ENCODE results near the gene STYXL1.
A peak's percentile ranks its signal among the peaks of the same experiment; 100 is the strongest.
"Not testable (repeated sequence)": the region's sequence is repeated elsewhere in the genome, so short reads cannot be mapped to it uniquely, and the experiment has no call there.

STYXL1 gene

GRCh38 chr7:76065016-76065612, 17.3 kb upstream of the STYXL1 start:
- DNase-seq: no peak

GRCh38 chr7:76064208-76064970, 16.6 kb upstream of the STYXL1 start:
- DNase-seq: no peak

GRCh38 chr7:76063525-76063924, 15.7 kb upstream of the STYXL1 start:
- DNase-seq: no peak

GRCh38 chr7:76063114-76063513, 15.3 kb upstream of the STYXL1 start:
- no peak for DNase-seq

- DNase-seq: no peak
These were observed 14.5 kb upstream of the STYXL1 start for GRCh38 chr7:76062254-76062653.

GRCh38 chr7:76060842-76061241, 13.0 kb upstream of the STYXL1 start:
- no peak for DNase-seq

- DNase-seq: not testable (repeated sequence)
These were observed 10.9 kb upstream of the STYXL1 start for GRCh38 chr7:76058745-76059144.

GRCh38 chr7:76057813-76058145, 10.0 kb upstream of the STYXL1 start:
- DNase-seq: no peak

GRCh38 chr7:76057103-76057812, 9.5 kb upstream of the STYXL1 start:
- DNase-seq: no peak

GRCh38 chr7:76056241-76056640, 8.4 kb upstream of the STYXL1 start:
- no peak for DNase-seq

GRCh38 chr7:76054123-76055120, 6.6 kb upstream of the STYXL1 start:
- no peak for DNase-seq

- no peak for DNase-seq
These were observed 5.7 kb upstream of the STYXL1 start for GRCh38 chr7:76053461-76053860.

- not testable (repeated sequence) for DNase-seq
These were observed 4.9 kb upstream of the STYXL1 start for GRCh38 chr7:76052681-76053080.

- peak in 1 of 2 donors; percentile 54 for DNase-seq
These were observed 4.0 kb upstream of the STYXL1 start for GRCh38 chr7:76051840-76052239.

- no peak for DNase-seq
These were observed 2.7 kb upstream of the STYXL1 start for GRCh38 chr7:76050545-76050944.

- no peak for DNase-seq
These were observed 1.5 kb upstream of the STYXL1 start for GRCh38 chr7:76049295-76049694.

- peak in 1 of 2 donors; percentile 13 for DNase-seq
These were observed 828 bp upstream of the STYXL1 start for GRCh38 chr7:76048668-76048988.

GRCh38 chr7:76047305-76047810, 442 bp downstream of the STYXL1 start:
- no peak for DNase-seq

GRCh38 chr7:76044375-76044865, 3.4 kb downstream of the STYXL1 start:
- no peak for DNase-seq

- DNase-seq: no peak
These were observed 7.7 kb downstream of the STYXL1 start for GRCh38 chr7:76040126-76040525.

GRCh38 chr7:76037310-76037709, 10.5 kb downstream of the STYXL1 start:
- no peak for DNase-seq

GRCh38 chr7:76031964-76032363, 15.8 kb downstream of the STYXL1 start:
- no peak for DNase-seq

GRCh38 chr7:76029682-76030081, 18.1 kb downstream of the STYXL1 start:
- not testable (repeated sequence) for DNase-seq

All from CD4-positive, alpha-beta T cell treated with Interleukin-4 for 1 hour (primary cell).